Fibroblast of mammary gland (primary cell): ENCODE data around the gene NOX5.

ENCODE experiments used
- DNase-seq: peaks from one replicate; pipeline ENCODE4 v3.0.0-alpha.2; 2010; ENCODE audit warnings: low read depth
- H3K4me3 ChIP-seq: 2 replicates; pipeline ENCODE4 v1.5.1; 2011; ENCODE audit warnings: low read depth, mild to moderate bottlenecking, low read length, moderate library complexity; ENCODE audit not compliant: control insufficient read depth
- CTCF ChIP-seq: conservative IDR thresholded peaks from 2 replicates; pipeline ENCODE4 v1.5.1; 2011; ENCODE audit warnings: low read depth, low read length, inconsistent platforms; ENCODE audit not compliant: control insufficient read depth, insufficient read depth

The NOX5 gene

GRCh38 chr15:69094124-69094921 is 79.8 kb downstream of the NOX5 start:
- TF ChIP-seq CTCF = no peak
- no peak for DNase-seq
- no peak overlapping the region for H3K4me3 ChIP-seq

- no peak for DNase-seq
- H3K4me3 ChIP-seq = no peak overlapping the region
- TF ChIP-seq CTCF = no peak
These were observed 80.8 kb downstream of the NOX5 start for GRCh38 chr15:69095274-69095673.

GRCh38 chr15:69096196-69096595 is 81.7 kb downstream of the NOX5 start:
- no peak for TF ChIP-seq CTCF
- DNase-seq = peak; percentile 37
- H3K4me3 ChIP-seq = no peak overlapping the region

- TF ChIP-seq CTCF = no peak
- H3K4me3 ChIP-seq = no peak overlapping the region
- DNase-seq = no peak
These were observed 82.1 kb downstream of the NOX5 start for GRCh38 chr15:69096626-69097025.

- no peak for TF ChIP-seq CTCF
- no peak overlapping the region for H3K4me3 ChIP-seq
- DNase-seq = no peak
These were observed 84.3 kb downstream of the NOX5 start for GRCh38 chr15:69098771-69099170.

GRCh38 chr15:69099941-69100340 is 85.4 kb downstream of the NOX5 start:
- no peak for DNase-seq
- H3K4me3 ChIP-seq = no peak overlapping the region
- TF ChIP-seq CTCF = no peak
